Parathyroid adenoma (tissue), 2 donors: ENCODE data around the gene BMP3.

Source experiments
- H2AFZ ChIP-seq: fragments of 300-600 bp; sonication (generic); one replicate; pipeline ENCODE4 v1.7.0; 2017; ENCODE audit warnings: antibody characterized with exemption, mild to moderate bottlenecking
- H3K27ac ChIP-seq: fragments of 300-600 bp; sonication (generic); one replicate; pipeline ENCODE4 v1.7.0; 2017
- H3K27me3 ChIP-seq: fragments of 300-600 bp; sonication (generic); one replicate; pipeline ENCODE4 v1.7.0; 2017; ENCODE audit warnings: low read length; ENCODE audit not compliant: control insufficient read depth, insufficient read depth
- H3K36me3 ChIP-seq: fragments of 300-600 bp; sonication (generic); one replicate; pipeline ENCODE4 v1.7.0; 2017; ENCODE audit warnings: low read length; ENCODE audit not compliant: control insufficient read depth, insufficient read depth
- H3K4me1 ChIP-seq: fragments of 300-600 bp; sonication (generic); one replicate; pipeline ENCODE4 v1.7.0; 2017; ENCODE audit warnings: control low read depth
- H3K4me2 ChIP-seq: fragments of 300-600 bp; sonication (generic); one replicate; pipeline ENCODE4 v1.7.0; 2017; ENCODE audit warnings: low read length
- H3K4me3 ChIP-seq: fragments of 300-600 bp; sonication (generic); one replicate; pipeline ENCODE4 v1.7.0; 2017; ENCODE audit warnings: low read depth, low read length
- H3K79me2 ChIP-seq: fragments of 300-600 bp; sonication (generic); one replicate; pipeline ENCODE4 v1.7.0; 2017; ENCODE audit warnings: control low read depth
- H3K9ac ChIP-seq: fragments of 300-600 bp; sonication (generic); one replicate; pipeline ENCODE4 v1.7.0; 2017; ENCODE audit warnings: mild to moderate bottlenecking
- H3K9me3 ChIP-seq: fragments of 300-600 bp; sonication (generic); one replicate; pipeline ENCODE4 v1.7.0; 2017; ENCODE audit warnings: low read length; ENCODE audit not compliant: control insufficient read depth
- TF ChIP-seq, protein P1 (sequence below): fragments of 300-600 bp; sonication (generic); IDR thresholded peaks from one replicate; pipeline ENCODE4 v1.7.0; 2017; ENCODE audit warnings: antibody characterized with exemption, mild to moderate bottlenecking
- donor health status: primary hyperparathyroidism.

Gene BMP3

DNA sequence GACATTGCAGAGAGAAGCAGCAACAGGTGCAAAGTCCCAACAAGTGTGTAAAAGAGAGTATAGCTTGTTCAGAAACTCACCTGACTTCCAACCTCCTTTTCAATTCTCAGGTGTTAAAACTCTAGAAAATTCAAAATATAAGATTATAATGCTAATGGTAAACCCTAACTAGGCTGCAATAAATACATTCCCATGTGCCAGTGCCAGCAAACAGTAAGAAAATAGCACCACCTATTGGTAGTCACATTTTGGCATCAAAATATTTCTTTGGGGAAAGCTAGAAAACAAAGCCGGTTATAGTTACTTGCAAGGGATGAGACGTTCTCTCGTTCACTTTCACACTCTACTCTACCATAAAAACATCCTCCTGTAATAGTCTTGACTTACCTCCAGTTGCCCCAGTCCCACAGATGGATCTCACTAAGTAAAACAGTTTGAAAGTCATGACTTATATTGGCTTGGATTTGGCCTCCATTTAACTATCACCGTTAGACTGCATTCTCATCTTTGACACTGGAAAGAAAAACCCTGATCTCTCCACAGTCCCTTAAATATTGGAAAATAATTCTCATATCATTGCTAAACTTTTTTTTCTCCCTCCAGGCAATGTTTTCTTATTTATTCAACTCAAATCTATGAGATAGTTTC, 9.6 kb downstream of the BMP3 start:
- Histone ChIP-seq H2AFZ (no peak overlapping the region), H3K27me3 (no peaks in the 10 kb centered on the region), H3K36me3 (no peaks in the 10 kb centered on the region), H3K9ac (no peak overlapping the region), H3K79me2 (no peaks in the 10 kb centered on the region), H3K9me3 (no peaks in the 10 kb centered on the region), H3K27ac (no peak overlapping the region), H3K4me3 (no peak overlapping the region), H3K4me2 (no peak overlapping the region), H3K4me1 (no peaks in the 10 kb centered on the region)
- TF ChIP-seq, protein P1, sequence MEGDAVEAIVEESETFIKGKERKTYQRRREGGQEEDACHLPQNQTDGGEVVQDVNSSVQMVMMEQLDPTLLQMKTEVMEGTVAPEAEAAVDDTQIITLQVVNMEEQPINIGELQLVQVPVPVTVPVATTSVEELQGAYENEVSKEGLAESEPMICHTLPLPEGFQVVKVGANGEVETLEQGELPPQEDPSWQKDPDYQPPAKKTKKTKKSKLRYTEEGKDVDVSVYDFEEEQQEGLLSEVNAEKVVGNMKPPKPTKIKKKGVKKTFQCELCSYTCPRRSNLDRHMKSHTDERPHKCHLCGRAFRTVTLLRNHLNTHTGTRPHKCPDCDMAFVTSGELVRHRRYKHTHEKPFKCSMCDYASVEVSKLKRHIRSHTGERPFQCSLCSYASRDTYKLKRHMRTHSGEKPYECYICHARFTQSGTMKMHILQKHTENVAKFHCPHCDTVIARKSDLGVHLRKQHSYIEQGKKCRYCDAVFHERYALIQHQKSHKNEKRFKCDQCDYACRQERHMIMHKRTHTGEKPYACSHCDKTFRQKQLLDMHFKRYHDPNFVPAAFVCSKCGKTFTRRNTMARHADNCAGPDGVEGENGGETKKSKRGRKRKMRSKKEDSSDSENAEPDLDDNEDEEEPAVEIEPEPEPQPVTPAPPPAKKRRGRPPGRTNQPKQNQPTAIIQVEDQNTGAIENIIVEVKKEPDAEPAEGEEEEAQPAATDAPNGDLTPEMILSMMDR, result no peak

DNA sequence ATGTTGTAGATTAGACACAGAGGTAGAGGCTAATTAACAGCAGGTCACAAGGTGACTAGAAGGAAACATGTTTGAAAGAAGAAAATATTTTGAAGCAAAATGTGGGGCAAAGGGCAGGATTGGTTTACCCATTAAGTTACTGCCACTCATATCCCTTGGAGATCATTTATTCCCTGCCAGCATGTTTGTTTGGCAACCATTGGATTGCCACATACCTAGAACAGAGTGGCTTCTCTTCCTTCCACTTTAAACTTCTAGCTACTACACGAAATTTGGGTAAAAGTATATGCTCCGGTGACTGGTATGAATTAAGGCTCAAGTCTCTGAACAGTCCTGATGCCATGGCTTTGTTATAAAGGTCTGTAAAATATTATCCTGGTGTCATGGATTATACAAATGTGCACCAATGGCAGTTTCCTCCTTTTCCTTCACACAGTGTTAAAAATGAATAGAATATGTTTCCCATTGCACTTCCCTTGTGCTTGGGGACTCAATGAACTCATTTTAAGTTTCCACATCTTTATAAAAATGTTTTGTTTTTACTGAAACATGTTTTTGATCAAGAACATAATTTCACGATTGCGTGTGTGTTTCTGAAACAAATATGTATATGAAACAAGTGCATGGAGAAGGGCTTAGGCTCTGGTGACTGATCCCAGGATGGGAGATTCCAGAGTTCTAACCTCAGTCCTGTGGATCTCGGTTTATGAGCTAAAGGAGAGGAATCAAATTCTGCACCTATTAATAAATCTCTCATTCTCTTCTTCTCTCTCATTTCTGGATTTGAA, 12.3 kb downstream of the BMP3 start:
- no peaks in the 10 kb centered on the region for H3K36me3 ChIP-seq
- H2AFZ ChIP-seq, result no peak overlapping the region
- no peaks in the 10 kb centered on the region for H3K4me1 ChIP-seq
- no peak overlapping the region for H3K27ac ChIP-seq
- no peak overlapping the region for H3K4me3 ChIP-seq
- H3K9me3 ChIP-seq, result no peaks in the 10 kb centered on the region
- TF ChIP-seq, protein P1, result no peak
- H3K27me3 ChIP-seq, result no peaks in the 10 kb centered on the region
- H3K4me2 ChIP-seq, result no peak overlapping the region
- no peaks in the 10 kb centered on the region for H3K79me2 ChIP-seq
- no peak overlapping the region for H3K9ac ChIP-seq

DNA sequence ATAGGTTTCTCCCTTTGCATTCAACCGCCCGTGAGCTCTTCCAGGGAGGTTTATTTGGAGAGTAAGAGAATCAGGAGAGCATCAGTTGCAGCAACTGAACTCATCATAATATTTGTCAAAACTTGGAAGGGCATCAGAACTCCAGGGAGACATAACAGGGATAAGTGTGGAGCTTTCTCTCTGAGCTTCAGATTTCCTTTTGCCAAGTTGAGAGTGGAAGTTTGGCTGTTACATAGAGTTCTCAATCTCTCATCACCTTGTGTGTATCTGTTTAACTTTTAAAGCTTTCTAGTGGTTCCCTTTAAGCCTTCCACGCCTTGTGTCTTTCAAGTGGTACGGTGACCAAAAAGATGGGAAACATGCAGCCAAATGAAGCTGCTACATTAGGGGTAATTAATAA, 18.8 kb downstream of the BMP3 start:
- no peaks in the 10 kb centered on the region for H3K9me3 ChIP-seq
- TF ChIP-seq, protein P1, result no peak
- no peak overlapping the region for H3K9ac ChIP-seq
- no peak overlapping the region for H3K4me2 ChIP-seq
- H3K4me1 ChIP-seq, result no peaks in the 10 kb centered on the region
- H3K4me3 ChIP-seq, result no peak overlapping the region
- no peaks in the 10 kb centered on the region for H3K27me3 ChIP-seq
- H3K79me2 ChIP-seq, result no peaks in the 10 kb centered on the region
- no peaks in the 10 kb centered on the region for H3K36me3 ChIP-seq
- H3K27ac ChIP-seq, result no peak overlapping the region
- no peak overlapping the region for H2AFZ ChIP-seq

DNA sequence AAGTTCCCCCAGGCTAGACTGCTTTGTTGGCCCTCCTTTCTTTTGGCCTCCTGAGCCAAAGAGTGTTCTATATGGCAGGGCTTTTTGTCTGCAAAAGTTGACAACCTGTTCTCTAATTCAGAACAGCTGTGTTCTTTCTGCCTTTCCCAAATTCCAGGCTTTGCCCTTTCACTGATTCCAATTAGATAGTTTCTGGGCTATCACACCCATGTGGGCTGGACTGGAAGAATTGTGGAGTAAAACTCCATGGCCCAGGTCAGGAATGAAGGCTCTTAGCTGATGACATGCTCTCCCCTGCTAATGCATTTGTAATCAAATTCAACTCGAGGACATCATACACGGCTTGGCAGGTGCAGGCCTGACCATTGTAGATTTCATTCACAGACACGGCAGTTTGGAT, 19.4 kb downstream of the BMP3 start:
- no peak overlapping the region for H3K4me2 ChIP-seq
- no peak overlapping the region for H2AFZ ChIP-seq
- no peak overlapping the region for H3K9ac ChIP-seq
- H3K4me3 ChIP-seq, result no peak overlapping the region
- no peak overlapping the region for H3K27ac ChIP-seq
- no peaks in the 10 kb centered on the region for H3K27me3 ChIP-seq
- TF ChIP-seq, protein P1, result no peak
- H3K9me3 ChIP-seq, result no peaks in the 10 kb centered on the region
- H3K4me1 ChIP-seq, result no peaks in the 10 kb centered on the region
- H3K79me2 ChIP-seq, result no peaks in the 10 kb centered on the region
- H3K36me3 ChIP-seq, result no peaks in the 10 kb centered on the region
